Stimulated activated CD8-positive, alpha-beta memory T cell treated with anti-CD3 and anti-CD28 coated beads, Interleukin-2, amount 100 ng/mL, for 48 hours (primary cell): ENCODE data around the gene APCDD1L.
"Not testable (repeated sequence)": the region's sequence is repeated elsewhere in the genome, so short reads cannot be mapped to it uniquely, and the experiment has no call there.

ENCODE experiments used
- DNase-seq, 2 donors: peaks; one replicate each; pipeline ENCODE4 v3.0.0-alpha.2; 2020; ENCODE audit warnings: low read depth in 2 of 2

The APCDD1L gene

DNA sequence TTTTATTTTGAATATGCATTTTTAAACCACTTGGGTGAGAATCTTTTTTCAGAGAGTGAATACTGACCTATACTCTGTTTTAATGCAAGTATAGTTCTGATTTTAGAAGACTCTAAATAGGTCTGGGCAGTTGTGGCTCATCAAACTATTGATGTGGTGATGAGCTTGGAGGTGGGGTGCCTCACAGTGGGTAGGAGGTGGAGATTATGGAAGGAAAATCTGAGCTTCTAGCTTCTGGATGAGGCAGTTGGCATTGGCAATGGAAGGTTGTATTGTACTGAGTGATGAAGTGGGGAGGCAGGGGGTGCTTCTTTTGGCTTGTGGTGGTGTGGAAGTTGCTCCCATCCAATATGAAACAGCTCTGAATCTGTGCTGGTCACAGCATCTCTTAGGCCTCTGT, 73.5 kb downstream of the APCDD1L start:
- DNase-seq: no peak

DNA sequence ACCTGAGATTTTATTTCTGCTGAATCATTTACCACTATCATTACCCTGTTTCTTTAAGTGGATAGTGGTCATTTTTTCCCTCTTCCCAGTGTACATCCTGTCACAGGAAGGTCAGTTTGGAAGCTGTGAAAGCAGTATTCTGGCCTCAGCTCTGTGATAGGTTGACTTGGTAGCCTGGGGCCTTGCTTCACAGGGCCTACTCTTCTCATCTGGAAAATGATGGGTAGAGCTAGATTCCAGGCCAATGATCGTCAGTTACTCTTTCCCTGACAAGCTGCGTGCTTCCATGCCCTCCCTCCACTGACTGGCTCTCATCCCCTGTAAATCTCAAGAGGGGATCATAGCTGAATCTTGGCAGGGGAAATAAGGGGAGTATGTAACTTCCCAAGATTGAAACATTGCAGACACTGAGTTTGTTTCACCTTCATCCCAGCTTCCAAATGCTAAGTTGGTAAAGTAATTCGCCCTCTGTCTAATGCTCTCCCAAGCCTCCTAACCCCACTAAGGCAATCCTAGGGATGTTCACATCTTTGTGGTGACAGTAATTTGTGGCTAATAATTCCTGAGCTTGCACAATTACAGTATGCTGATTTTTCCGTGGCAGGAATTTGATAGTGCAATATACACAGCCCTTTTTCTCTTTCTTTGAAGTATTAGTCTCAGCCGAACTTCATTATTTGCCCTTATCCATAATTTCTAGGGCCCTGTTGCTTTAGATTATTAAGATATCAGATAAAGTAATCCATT, 75.0 kb downstream of the APCDD1L start:
- no peak for DNase-seq

DNA sequence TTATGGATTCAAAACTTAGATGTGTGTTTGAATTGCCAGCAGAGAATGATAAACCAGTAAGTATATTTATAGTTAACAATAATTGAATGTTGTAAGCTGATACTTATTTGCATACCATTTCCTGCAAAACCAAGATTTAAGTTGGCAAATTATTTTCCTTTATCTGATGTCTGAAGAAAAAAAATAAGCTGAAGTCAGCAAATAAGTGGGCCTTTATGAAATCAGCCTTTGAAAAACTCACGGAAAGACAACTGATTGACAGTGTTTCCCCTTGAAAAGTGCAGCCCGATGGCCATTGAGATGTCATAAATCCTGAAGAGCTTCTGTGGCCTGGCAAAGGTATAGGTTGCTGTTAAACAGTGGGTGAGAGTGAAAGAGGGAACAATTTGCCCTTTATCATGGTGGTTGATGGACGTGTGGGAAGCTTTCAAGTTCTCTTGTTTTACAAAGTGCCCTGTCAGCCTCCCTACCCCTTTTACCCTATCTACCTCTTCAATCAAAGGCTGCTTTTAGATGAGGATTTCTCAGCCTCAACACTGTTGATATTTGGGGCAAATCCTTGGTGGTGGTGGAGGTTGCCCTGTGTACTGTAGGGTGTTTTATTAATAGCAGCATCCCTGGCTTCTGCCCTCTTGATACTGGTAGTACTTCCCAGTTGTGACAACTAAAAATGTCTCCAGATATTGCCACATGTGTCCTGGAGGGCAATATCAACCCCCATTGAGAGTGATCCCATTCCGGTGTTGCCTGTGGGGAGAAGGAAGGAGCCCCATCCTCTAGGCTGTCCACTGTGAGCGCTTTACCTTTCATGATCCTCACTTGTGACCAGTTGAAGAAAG, 76.0 kb downstream of the APCDD1L start:
- DNase-seq: no peak

DNA sequence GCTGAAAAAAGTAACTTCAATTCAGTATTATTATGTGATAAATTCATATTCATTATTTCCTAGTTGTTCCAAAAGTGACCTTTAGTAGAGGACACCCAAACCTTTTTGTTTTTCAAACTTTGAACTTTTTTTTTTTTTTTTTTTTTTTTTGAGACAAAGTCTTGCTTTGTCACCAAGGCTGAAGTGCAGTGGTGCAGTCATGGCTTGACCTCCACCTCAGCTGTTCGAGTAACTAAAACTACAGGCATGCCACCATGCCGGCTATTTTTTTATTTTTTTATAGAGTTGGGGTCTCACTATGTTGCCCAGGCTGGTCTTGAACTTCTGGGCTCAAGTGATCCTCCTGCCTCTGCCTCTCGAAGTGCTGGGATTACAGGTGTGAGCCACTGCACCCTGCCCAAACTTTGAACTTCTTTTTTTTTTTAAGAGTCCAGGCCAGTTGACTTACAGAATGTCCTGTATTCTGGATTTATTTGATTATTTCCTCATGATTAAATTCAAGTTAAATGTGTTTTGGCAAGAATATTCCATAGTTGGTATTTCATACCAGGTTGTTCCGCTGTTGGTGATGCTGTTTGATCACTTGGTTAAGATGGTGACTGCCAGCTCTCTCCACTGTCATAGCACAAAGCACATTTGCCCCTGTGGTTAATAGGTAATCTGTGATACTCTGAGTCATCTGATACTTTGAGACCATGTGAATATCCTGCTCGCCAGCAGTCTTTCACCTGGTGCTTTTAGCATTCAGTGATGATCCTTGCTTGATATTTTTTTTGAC, 78.1 kb downstream of the APCDD1L start:
- DNase-seq: no peak

DNA sequence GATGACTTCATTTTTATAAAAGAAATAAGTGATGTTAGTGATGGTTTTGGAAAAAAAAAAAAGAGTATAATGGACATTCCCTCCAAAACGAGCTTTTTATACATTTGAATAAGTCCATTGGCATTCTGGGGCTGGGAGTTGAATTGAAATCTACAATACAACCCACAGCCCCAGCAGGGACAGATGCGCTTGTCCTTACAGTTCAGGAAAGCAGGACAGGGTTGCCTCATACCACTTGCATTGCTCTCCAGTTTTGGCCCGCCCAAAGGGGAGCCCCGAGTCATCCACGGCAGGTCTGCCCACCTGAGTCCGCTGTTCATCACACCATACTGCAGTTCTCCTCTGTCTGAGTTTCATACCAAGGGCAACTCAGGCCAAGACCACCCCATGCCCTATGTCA, 80.0 kb downstream of the APCDD1L start:
- DNase-seq: no peak

DNA sequence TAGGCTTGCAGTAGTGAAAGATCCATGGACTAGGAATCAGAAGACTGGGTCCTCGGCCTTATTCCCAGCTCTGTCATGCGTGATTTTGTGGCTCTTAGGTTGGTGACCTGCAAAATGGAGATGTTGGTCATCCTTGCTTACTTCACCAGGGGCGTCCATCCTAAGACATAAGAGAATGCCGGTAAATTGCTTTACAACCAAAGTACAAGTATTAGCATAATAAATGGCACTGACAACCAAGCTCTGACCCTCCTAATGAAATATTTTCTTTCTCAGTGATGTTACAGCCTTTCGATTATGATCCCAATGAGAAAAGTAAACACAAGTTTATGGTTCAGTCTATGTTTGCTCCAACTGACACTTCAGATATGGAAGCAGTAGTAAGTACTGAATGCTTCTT, 80.9 kb downstream of the APCDD1L start:
- DNase-seq: no peak

DNA sequence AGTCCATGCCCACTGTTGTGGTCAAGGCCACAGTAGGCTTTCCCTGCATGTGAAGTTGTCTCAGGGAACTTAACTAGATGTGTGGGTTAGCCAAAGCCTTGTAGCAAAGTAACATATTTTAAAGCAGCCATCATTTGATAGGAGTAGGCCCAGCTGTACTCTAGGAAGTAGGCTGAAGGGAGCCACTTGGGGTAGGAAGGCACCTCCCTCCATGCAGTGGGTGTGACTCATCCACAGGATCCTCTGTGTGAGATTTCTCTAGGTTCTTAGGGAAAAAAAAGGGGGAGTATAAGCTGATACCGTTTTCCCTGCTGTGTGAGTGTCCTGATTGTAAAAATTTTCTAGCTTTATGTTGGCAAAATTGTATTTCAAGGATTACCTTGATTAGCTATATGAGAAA, 81.4 kb downstream of the APCDD1L start:
- no peak for DNase-seq

DNA sequence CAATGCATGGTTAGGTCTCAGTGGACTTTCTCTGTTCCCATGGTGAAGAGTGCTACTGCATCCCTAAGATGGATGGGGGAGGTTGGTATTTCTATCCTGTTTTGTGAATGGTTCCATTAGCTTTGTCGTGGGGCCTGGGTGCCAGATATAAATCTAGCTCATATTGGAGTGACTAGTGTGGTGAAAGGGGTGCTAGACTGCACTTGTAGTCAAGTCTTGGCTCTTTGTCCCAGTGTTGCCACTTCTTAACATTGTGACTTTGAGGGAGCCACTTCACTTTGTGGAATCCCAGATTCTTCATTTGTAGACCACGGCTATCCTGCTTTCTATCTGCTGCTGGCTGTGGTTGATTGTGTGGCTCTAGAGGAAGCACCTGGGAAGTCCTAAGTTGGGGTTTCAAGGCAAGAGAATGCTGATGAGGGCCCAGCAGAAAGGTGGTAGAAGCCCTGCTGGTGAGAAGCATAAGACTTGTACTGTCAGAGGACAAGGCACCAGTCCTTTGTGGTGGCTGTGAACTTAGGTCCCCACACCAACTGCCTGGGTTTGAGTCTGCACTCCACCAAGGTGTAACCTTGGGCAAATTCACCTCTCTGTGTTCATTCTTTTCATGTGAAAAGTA, 82.1 kb downstream of the APCDD1L start:
- DNase-seq: no peak

DNA sequence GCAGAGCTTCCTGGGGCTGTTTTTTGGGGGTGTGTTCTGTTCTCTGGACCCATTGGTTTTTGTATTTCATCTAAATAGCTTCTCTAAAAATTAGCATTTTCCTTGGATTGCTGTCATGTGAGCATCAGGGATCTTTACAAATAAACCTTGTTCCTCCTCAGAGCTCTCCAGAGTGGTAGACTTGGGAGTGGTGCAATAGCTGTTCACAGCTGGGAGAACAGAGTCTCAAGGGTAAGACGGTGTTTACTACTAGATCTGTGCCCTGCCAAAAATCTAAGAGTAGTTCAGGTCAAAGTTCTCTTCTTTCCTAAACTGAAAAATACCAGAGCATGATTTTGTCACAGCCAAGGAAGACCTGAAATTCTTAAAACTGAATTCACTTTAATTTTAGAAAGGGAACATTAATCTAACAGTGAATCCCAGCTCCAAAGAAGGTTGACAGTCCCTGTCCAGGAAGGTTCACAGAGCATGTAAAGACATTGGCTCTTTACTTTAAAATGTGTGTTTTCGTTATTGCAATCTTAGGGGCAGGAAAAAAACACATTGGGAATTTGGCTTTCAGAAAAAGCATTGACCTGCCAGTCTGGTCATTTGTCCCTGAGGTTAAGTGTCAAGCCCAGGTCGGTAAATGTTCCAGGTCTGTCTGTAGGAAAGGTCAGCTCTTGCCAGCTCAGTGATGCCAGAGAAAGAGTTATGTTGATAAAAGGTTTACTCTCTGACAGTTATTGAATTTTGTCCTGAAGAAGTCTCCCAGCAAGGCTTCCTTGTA, 82.8 kb downstream of the APCDD1L start:
- DNase-seq: no peak

DNA sequence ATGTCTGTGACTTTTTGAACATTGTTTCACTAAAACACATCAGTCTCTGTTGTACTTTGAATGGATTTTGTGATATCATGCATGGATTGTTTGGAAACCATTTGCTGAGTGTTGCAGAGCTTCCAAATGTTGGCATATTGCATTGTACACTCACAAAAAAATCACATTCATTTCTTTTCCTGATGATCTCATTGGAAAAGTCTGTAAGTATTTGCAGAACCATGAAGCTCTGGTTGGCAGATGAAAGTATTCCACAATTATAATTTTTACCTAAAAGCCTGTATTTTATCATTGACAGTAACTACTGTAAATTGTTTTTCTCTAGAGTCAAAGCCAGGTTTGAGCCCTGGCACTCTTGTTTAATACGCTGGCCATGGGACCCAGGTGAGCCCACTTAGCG, 84.1 kb downstream of the APCDD1L start:
- DNase-seq: no peak

DNA sequence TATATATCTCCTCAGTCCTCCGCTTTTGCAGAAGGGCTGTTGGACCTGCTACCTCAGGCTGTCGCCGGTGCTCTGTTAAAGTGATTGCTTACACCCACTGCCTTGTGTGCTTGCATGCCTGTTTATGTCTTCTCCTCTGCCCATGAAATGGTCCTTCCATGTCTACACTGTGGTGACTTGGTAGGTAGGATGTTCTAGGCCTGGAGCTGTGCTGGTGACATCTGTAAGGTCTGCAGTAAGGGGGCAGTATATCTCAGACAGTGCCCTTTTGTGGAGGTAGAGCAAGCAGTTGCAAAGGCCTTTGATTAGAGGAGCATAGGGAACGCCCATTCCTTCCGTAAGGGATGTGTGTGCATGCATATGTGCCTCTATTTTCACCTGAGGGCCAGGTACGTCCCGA, 85.9 kb downstream of the APCDD1L start:
- no peak for DNase-seq

DNA sequence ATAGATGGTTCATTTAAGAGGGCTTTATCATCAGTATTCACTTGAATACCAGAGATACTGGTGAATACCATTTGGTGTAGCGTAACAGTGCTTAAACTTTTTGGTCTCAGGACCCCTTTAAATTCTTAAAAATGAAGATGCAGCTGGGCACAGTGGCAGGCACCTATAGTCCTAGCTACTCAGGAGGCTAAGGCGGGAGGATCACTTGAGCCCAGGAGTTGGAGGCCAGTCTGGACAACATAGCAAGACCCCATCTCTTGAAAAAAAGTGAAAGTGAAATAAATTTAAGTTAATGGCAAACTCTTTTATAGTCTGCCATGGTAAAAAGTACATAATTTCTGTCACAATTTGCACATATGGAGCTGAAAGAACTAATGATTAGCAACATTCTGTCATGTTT, 86.8 kb downstream of the APCDD1L start:
- no peak for DNase-seq

DNA sequence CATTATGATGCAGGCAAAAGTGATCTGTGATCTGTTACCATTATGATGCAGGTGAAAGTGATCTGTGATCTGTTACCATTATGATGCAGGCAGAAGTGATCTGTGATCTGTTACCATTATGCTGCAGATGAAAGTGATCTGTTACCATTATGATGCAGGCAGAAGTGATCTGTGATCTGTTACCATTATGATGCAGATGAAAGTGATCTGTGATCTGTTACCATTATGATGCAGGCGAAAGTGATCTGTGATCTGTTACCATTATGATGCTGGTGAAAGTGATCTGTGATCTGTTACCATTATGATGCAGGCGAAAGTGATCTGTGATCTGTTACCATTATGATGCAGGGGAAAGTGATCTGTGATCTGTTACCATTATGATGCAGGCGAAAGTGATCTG, 87.6 kb downstream of the APCDD1L start:
- not testable (repeated sequence) for DNase-seq

DNA sequence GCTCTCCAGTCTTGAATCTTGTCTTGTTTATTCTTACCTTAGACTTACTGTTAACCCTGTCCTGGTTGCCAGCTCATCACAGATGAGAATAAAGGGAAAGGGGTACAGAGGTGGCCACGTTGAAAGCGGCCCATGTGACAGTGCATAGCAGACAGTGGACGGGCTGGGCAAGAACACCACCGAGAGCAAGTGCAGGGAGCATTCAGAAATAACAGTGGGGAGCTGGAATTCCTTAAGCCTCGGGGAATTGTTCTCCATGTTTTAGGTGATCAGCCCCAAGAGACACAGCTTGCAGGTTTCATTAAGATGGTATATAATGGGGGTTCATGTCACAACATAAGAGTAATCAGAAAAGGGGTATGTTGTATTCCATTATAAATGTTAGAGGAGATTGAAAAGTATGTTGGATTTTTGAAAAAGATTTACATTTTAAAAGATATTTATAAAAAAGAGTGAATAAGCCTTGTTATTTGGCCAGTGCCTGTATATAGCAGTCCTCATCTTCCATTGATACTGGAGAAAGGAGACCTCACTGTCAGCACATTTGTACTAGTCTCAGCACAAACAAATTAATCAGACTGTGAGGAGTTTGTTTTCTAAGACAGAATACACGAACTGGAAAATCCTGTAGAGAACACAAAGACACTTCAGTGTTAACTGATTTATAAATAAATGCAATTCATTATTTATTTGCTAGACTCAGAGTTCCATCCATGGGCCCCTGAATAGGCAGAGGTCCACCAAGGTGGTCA, 90.8 kb downstream of the APCDD1L start:
- DNase-seq: no peak

DNA sequence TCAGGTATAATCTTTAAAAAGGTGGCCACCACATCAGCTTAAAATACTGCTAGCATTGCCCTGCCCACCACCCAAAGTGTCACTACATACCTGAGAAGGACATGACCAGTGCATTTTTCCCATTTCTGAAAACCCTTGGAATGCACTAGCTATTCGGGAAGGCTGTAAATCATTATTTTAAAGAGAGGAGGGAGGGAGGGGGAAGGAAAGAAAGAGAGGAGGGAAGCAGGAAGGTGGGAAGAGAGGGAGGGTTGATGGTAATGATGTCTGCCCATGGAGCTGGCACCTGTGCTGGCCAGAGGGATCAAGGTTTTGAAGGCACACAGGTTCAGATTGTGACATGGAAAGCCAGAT, 93.7 kb downstream of the APCDD1L start:
- DNase-seq: no peak

DNA sequence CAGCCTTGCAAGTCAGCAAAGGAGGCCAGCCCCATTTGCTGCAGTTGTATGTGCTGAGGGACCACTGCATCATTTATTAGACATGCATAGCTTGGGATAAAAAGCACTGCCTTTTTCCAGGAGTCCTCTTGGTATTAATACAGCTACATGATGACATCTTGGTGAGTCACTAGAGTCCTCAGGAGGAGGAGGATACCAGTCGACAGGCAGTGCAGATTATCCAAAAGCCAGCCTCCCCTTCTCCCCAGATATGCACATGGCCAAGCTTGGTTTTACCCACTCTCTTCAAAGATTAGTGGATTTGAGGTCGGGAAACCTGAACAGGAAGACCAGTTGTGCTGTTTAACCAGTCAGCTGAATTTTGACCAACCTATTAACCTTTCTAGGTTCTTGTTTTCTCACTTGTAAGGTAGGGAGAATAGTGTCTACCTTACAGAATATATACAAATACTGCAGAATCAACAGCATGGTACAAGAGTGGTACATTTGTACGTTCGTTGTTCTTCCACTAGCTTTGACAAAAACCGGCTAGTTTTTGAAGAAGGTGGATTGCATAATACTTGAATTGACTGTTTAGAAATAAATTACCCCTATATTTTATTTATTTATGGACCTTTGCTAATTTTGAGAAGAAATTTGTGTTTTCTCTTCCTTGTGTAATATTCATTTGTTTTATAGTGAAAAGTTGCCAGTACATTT, 94.3 kb downstream of the APCDD1L start:
- DNase-seq: no peak

DNA sequence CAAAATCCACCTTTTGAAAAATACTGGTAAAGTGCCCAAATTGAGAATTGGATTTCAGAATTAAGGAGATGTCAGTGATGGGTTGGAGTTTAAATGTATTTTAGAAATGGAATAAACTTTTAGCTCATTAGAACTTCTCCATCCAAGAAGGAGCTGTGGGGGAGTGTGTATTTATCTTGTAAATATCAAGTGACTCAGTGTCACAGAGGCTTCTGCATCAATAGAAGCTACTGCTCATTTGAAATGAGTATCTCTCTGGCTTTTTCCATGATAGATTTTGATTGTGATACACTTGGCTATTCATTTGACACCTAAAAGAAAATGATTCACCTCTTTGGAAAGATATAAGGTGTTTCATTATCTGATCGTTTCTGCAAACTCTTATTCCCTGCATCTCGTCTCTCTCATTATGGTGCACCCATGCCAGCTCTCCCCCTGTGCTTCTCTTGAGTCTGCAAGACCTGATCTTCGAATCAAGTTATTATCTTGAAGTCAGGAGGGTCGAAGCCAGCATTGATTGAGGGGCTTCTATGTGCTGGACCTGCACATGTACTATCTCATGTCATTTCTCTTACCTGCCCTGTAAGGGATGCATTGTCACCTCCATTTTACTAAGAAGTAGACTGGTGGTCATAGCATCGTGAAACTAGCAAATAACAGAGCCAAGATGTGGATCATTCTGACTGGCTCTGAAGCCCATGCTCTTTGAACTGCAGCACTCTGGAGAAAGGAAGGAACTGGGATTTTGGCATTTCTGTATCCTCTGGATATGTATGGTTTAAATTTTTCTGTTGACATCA, 96.0 kb downstream of the APCDD1L start:
- DNase-seq: no peak

DNA sequence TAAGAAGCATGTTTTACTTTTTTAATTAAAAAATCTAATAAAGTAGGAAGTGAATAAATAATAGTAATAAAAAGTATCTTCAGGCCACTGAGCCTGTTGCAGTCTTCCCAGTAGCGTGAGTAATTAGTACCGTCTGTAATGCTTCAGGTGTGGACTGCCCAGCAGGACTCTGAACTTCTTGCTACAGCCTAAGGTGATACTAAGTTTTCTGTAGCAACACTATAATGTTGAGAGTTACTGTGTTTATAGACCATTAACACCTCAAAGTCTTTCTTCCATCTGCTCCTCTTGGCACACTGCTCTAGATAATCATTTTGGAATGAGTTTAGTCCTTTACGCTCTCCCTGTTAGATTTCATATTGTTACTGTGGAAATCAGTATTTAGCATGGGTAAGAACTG, 97.8 kb downstream of the APCDD1L start:
- DNase-seq: no peak

DNA sequence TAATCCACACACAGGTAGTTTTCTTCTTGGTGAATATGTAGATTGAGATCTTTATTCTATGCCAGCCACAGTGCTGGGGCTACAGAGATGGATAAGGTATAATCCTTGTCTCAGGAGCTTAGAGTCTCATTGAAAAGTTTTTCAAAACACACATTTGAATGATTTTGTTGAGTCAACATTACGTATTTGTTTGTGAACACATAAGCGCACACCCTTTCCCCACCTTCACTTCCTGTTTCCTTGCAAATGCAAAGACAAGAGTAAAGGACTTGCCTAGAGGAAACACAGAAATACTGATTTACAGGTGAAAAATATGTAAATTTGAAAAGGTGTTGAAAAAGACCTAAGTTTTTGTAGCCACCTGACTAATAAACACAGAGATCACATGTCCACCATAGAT, 98.4 kb downstream of the APCDD1L start:
- DNase-seq: no peak
